Thoracic aorta (tissue), 2 donors: ENCODE measurements around the gene TCF4. TPM values are rescaled to one million over a fixed set of nuclear protein-coding genes. Genes with fewer than 3 reads are reported as not detected.

Source experiments
- ATAC-seq: fragments of 150-250 bp; one replicate; pipeline ENCODE4 v1.8.0; 2017; ENCODE audit warnings: low read depth; ENCODE audit not compliant: insufficient number of reproducible peaks, low FRiP score
- DNase-seq: peaks from one replicate; pipeline ENCODE4 v3.0.0-alpha.2; 2020; ENCODE audit warnings: low spot score
- H3K27ac ChIP-seq, 2 donors: fragments of 200-600 bp; sonication (generic); 1 replicate in 1 of 2; 2 replicates in 1 of 2; pipeline ENCODE4 v1.5.1; 2016; ENCODE audit warnings: mild to moderate bottlenecking in 2 of 2, moderate library complexity in 2 of 2
- H3K27me3 ChIP-seq: fragments of 200-600 bp; sonication (generic); replicated peaks from 2 replicates; pipeline ENCODE4 v1.6.0; 2016; ENCODE audit warnings: mild to moderate bottlenecking; ENCODE audit not compliant: insufficient read depth
- H3K36me3 ChIP-seq: fragments of 200-600 bp; sonication (generic); one replicate; pipeline ENCODE4 v1.5.1; 2016
- H3K4me1 ChIP-seq, 2 donors: fragments of 200-600 bp; sonication (generic); 1 replicate in 1 of 2; 2 replicates in 1 of 2; pipeline versions ENCODE4 v1.5.1 to v1.6.0; 2016; ENCODE audit warnings: low read depth in 2 of 2, mild to moderate bottlenecking in 1 of 2; ENCODE audit not compliant: control insufficient read depth in 1 of 2
- H3K4me3 ChIP-seq: fragments of 200-600 bp; sonication (generic); 2 replicates; pipeline ENCODE4 v1.5.1; 2016; ENCODE audit warnings: mild to moderate bottlenecking
- H3K9me3 ChIP-seq: fragments of 200-600 bp; sonication (generic); 2 replicates; pipeline ENCODE4 v1.5.1; 2016
- total RNA-seq, 2 donors: library from RNA; depleted of rRNA; stranded (reverse); fragments of >200 nt; gene quantifications; one replicate each; pipeline versions ENCODE4 v1.1.0 to v1.2.3, GENCODE V29; 2016
- TF ChIP-seq, protein P1 (sequence below): fragments of 200-600 bp; sonication (generic); IDR thresholded peaks from one replicate; pipeline ENCODE4 v1.5.1; 2019; ENCODE audit warnings: antibody characterized with exemption

The TCF4 gene
- total RNA-seq, 2 donors from 2014 or later: 178 to 267 TPM

DNA sequence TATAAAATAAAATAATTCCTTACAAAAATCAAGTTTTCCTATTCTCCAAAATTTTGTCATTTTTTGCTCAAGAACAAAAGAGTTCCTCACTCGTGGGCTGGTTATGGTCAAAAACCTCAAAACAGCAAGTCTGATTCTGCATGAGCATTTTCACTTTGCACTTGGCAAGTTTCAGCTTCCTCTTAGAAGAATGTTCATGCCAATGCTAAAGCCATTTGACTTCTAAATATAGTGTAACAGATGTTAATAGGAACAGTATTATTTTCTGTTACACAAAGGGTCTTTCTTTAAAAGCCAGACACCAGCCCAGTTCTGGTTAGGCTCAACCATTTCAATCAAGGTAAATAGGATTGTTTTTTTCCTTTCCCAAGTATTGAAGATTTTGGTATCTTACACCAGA, 367.5 kb downstream of the TCF4 start:
- no peaks in the 10 kb centered on the region for H3K36me3 ChIP-seq
- TF ChIP-seq, protein P1, sequence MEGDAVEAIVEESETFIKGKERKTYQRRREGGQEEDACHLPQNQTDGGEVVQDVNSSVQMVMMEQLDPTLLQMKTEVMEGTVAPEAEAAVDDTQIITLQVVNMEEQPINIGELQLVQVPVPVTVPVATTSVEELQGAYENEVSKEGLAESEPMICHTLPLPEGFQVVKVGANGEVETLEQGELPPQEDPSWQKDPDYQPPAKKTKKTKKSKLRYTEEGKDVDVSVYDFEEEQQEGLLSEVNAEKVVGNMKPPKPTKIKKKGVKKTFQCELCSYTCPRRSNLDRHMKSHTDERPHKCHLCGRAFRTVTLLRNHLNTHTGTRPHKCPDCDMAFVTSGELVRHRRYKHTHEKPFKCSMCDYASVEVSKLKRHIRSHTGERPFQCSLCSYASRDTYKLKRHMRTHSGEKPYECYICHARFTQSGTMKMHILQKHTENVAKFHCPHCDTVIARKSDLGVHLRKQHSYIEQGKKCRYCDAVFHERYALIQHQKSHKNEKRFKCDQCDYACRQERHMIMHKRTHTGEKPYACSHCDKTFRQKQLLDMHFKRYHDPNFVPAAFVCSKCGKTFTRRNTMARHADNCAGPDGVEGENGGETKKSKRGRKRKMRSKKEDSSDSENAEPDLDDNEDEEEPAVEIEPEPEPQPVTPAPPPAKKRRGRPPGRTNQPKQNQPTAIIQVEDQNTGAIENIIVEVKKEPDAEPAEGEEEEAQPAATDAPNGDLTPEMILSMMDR: no peak

DNA sequence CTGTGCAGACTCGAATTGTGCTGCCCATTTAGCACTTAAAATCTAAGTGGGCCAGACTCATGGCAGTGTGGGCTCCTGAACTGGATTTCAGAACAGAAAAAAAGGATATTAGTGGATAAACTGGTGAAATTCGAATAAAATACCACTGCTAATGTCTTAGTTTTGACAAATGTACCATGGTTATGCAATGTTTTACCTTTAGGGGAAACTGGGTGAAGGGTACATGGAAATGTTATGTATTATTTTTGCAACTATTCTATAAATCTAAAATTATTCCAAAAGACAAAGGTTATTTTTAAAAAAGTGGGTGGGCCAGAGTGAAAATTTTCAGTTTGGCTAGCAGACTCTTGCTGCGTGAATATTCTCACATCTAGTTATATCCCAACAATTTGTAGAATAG, 368.2 kb downstream of the TCF4 start:
- ATAC-seq: no peak

More for the DNA sequence above, 367.5 kb downstream of the TCF4 start:
- Histone ChIP-seq H3K4me1 (peaks cover 0 to 12% of the 10 kb centered on the region in 2 donors), H3K27me3 (no peaks in the 10 kb centered on the region), H3K4me3 (no peak overlapping the region), H3K27ac (no peak overlapping the region), H3K9me3 (no peaks in the 10 kb centered on the region)
- ATAC-seq (no peak), DNase-seq (no peak)

DNA sequence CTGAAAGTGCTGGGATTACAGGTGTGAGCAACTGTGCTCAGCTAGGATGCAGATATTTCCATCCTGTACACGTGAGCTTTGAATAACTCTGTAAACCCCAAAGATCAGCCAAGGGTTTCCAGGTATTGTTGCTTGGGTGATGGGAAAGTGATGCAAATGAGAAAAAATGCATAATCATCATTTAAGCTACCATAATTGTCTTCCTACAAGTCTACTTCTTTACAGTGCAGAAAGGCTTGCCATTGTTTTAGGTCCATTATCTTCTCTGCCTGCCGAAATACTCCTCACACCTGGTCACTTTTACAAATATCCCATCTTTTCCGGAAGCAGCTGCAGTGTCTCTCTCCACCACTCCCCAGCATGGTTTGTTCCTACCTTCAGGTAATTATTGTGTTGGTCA, 368.9 kb downstream of the TCF4 start:
- ATAC-seq (no peak), DNase-seq (no peak)
- no peak overlapping the region for H3K27ac ChIP-seq
- no peak overlapping the region for H3K4me3 ChIP-seq
- H3K9me3 ChIP-seq: no peaks in the 10 kb centered on the region
- no peaks in the 10 kb centered on the region for H3K36me3 ChIP-seq
- H3K4me1 ChIP-seq: peaks cover 0 to 12% of the 10 kb centered on the region in 2 donors
- H3K27me3 ChIP-seq: no peaks in the 10 kb centered on the region
- TF ChIP-seq, protein P1: no peak

More for the DNA sequence above, 368.2 kb downstream of the TCF4 start:
- no peak for DNase-seq
- Histone ChIP-seq H3K36me3 (no peaks in the 10 kb centered on the region), H3K27ac (no peak overlapping the region), H3K9me3 (no peaks in the 10 kb centered on the region), H3K4me1 (peaks cover 0 to 12% of the 10 kb centered on the region in 2 donors), H3K4me3 (no peak overlapping the region), H3K27me3 (no peaks in the 10 kb centered on the region)
- TF ChIP-seq, protein P1: no peak

DNA sequence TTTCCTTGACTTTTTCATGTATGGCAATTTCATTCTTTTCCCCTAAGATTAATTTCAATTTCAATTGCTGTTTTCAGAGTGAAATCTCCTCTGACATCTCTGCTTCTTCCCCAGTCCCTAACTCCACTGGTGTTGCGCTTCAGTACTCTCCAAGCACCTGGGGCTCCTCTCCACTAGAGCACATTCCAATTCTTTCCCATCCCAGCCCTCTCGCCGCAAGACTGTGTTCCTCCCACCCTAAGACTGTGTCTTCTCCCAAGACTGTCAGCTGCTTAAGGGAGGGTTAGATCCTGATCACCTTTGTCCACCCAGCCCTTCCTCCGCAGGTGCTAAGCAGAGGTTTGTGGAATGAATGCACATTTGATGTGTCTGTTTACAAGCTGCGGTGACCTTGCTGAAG, 373.0 kb downstream of the TCF4 start:
- H3K27me3 ChIP-seq: no peaks in the 10 kb centered on the region
- H3K4me1 ChIP-seq: peaks cover 0 to 2% of the 10 kb centered on the region in 2 donors
- no peak overlapping the region for H3K4me3 ChIP-seq
- no peaks in the 10 kb centered on the region for H3K9me3 ChIP-seq
- DNase-seq (no peak), ATAC-seq (no peak)
- TF ChIP-seq, protein P1: no peak
- H3K36me3 ChIP-seq: no peaks in the 10 kb centered on the region
- H3K27ac ChIP-seq: no peak overlapping the region

DNA sequence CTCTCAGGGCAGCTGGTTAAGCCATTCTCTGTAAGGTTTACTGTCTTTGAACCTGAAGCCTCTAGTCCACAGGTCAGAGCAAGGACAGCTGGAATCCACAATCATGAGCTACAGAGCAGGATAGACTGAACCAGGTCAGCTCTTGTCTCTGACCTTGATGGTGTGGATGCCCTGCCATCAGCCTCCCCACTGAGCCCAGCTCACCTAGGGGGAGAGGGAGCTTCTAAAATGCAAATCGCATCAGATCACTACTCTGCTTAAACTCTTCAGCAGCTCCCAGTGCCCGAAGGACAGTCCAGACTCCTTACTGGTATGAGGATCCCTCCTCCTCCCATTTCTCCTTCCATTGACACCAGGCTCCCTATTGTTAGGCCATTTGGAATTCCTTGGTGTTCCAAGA, 373.5 kb downstream of the TCF4 start:
- H3K4me3 ChIP-seq: no peak overlapping the region
- no peak for DNase-seq
- no peaks in the 10 kb centered on the region for H3K4me1 ChIP-seq
- no peaks in the 10 kb centered on the region for H3K36me3 ChIP-seq
- TF ChIP-seq, protein P1: no peak
- H3K27ac ChIP-seq: no peak overlapping the region
- no peak for ATAC-seq
- H3K27me3 ChIP-seq: no peaks in the 10 kb centered on the region
- no peaks in the 10 kb centered on the region for H3K9me3 ChIP-seq
